T-cell (primary cell): ENCODE measurements around the gene PLA2G3. TPM values are rescaled to one million over a fixed set of nuclear protein-coding genes. Genes with fewer than 3 reads are reported as not detected.
A peak's percentile ranks its signal among the peaks of the same experiment; 100 is the strongest.

Source experiments
- ATAC-seq, 4 experiments: fragments of 200-7000 bp in 3 of 4; fragments of 150-1000 bp in 1 of 4; cut with Tn5 transposase; replicated peaks in 1 of 4; 1 replicate in 3 of 4; 2 replicates in 1 of 4; pipeline ENCODE4 v1.10.0; 2021; ENCODE audit warnings: moderate library complexity in 3 of 4, mild to moderate bottlenecking in 2 of 4, moderate number of reproducible peaks in 1 of 4
- CTCF ChIA-PET, 2 donors: fragments of 300-600 bp; sonication (Branson Sonifier 250); formaldehyde crosslinking; loops; one replicate each; lab custom pipeline; 2022; ENCODE audit warnings: antibody characterized with exemption in 2 of 2; lab: Charles Lee
- POLR2A ChIA-PET, 2 donors: fragments of 300-600 bp; sonication (Branson Sonifier 250); formaldehyde crosslinking; loops; one replicate each; lab custom pipeline; 2022; ENCODE audit warnings: antibody characterized with exemption in 2 of 2; lab: Charles Lee
- DNase-seq, 35 experiments: peaks; one replicate each; pipeline versions ENCODE4 v3.0.0 to v3.0.0-alpha.2; 2013 to 2023
- H3K27ac ChIP-seq: one replicate; pipeline ENCODE4 v1.5.1; 2013; ENCODE audit warnings: low read length
- H3K27me3 ChIP-seq, 2 experiments: replicated peaks in 1 of 2; 1 replicate in 1 of 2; 2 replicates in 1 of 2; pipeline versions ENCODE4 v1.6.1 to v1.7.0; 2013; ENCODE audit warnings: low read length in 1 of 2, mixed read lengths in 1 of 2; ENCODE audit not compliant: control insufficient read depth in 2 of 2, insufficient read depth in 2 of 2; ENCODE audit errors: extremely low read depth in 1 of 2
- H3K36me3 ChIP-seq, 2 donors: 1 replicate in 1 of 2; 2 replicates in 1 of 2; pipeline versions ENCODE4 v1.6.1 to v1.7.0; 2013; ENCODE audit warnings: low read length in 1 of 2; ENCODE audit not compliant: control insufficient read depth in 2 of 2, insufficient read depth in 1 of 2; ENCODE audit errors: extremely low read depth in 1 of 2
- H3K4me1 ChIP-seq, 2 experiments: 1 replicate in 1 of 2; 2 replicates in 1 of 2; pipeline versions ENCODE4 v1.6.1 to v1.7.0; 2013; ENCODE audit warnings: low read length in 2 of 2, mixed read lengths in 1 of 2; ENCODE audit not compliant: insufficient read depth in 2 of 2, control insufficient read depth in 1 of 2; ENCODE audit errors: extremely low read depth in 1 of 2
- H3K4me3 ChIP-seq, 2 donors: 1 replicate in 1 of 2; 2 replicates in 1 of 2; pipeline versions ENCODE4 v1.5.1 to v1.7.0; 2013; ENCODE audit warnings: mild to moderate bottlenecking in 2 of 2, low read length in 1 of 2, moderate library complexity in 1 of 2; ENCODE audit not compliant: control insufficient read depth in 1 of 2; ENCODE audit errors: extremely low read depth in 1 of 2
- H3K9me3 ChIP-seq: 2 replicates; pipeline ENCODE4 v1.7.0; 2013
- H3K27ac Mint-ChIP-seq, 2 donors: one replicate each; pipeline ENCODE4 v1.8.0; 2020 to 2021; ENCODE audit warnings: mild to moderate bottlenecking in 2 of 2, mixed read lengths in 2 of 2
- H3K27me3 Mint-ChIP-seq, 2 donors: one replicate each; pipeline ENCODE4 v1.8.0; 2021 to 2022; ENCODE audit warnings: mixed read lengths in 2 of 2
- H3K36me3 Mint-ChIP-seq: one replicate; pipeline ENCODE4 v1.8.0; 2021; ENCODE audit warnings: mixed read lengths
- H3K4me1 Mint-ChIP-seq, 3 donors: one replicate each; pipeline ENCODE4 v1.8.0; 2020 to 2022; ENCODE audit warnings: mixed read lengths in 3 of 3, mild to moderate bottlenecking in 1 of 3
- H3K4me3 Mint-ChIP-seq, 3 donors: one replicate each; pipeline ENCODE4 v1.8.0; 2020 to 2022; ENCODE audit warnings: mild to moderate bottlenecking in 3 of 3, mixed read lengths in 3 of 3, moderate library complexity in 3 of 3
- H3K9me3 Mint-ChIP-seq, 3 donors: one replicate each; pipeline ENCODE4 v1.8.0; 2020 to 2022; ENCODE audit warnings: mixed read lengths in 3 of 3
- WGBS: methylation state at CpG from one replicate; pipeline ENCODE4 v1.1.5; 2013; ENCODE audit warnings: missing lambda C conversion rate; ENCODE audit not compliant: insufficient coverage; 5-methylcytosine and 5-hydroxymethylcytosine counted together
- total RNA-seq, 35 experiments: library from RNA in 6 of 35; stranded (reverse) in 6 of 35; fragments of 120-200 nt in 1 of 35; gene quantifications; one replicate each; pipeline versions ENCODE4 v1.2.1 to v1.2.4 and lab custom pipeline; 2013 to 2026

PLA2G3 gene, protein sequence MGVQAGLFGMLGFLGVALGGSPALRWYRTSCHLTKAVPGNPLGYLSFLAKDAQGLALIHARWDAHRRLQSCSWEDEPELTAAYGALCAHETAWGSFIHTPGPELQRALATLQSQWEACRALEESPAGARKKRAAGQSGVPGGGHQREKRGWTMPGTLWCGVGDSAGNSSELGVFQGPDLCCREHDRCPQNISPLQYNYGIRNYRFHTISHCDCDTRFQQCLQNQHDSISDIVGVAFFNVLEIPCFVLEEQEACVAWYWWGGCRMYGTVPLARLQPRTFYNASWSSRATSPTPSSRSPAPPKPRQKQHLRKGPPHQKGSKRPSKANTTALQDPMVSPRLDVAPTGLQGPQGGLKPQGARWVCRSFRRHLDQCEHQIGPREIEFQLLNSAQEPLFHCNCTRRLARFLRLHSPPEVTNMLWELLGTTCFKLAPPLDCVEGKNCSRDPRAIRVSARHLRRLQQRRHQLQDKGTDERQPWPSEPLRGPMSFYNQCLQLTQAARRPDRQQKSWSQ
- not detected for total RNA-seq
- total RNA-seq (2013) = not detected
- total RNA-seq (lab: John Stamatoyannopoulos, UW) = 0 to 0.06 (median 0) reads per million in 29 experiments

DNA sequence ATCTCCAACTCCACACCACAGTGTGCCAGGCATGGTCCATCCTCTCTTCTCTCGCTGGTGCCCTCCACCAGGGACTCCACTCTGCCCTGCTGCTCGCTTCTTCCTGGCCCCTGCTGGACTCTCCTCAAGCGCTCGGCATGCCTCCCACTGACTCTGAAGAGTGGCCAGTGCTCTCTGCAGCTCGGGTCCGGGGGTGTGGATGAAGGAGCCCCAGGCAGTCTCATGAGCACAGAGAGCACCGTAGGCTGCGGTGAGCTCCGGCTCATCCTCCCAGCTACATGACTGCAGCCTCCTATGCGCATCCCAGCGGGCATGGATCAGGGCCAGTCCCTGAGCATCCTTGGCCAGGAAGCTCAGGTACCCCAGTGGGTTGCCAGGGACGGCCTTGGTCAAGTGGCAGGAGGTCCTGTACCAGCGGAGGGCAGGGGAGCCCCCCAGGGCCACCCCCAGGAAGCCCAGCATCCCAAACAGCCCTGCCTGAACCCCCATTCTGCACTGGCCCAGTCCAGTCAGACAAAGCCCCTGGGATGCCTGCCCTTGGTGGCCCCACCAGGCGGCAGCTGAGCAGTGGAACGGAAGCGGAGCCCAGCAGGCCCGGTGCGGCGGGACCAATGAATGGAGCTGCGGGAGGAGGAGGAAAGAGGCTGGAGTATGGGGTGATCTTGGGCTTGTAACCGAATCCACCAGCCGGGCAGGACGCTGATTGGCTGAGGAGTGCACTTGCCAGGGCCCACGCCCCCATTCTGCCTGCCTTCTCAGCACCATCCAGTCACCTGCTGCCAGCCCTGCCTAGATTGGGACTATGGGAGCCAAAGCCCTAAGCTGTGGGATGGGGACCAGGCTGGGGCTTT is at the start of gene PLA2G3:
Gene PLA2G3 (minus strand): TSS at position 643 of the 851 bp plus-strand sequence. CDS start 154 bp downstream, at position 489.
- no peak for DNase-seq
- ChIA-PET CTCF (no interaction called here), POLR2A (no interaction called here)
- Histone ChIP-seq H3K27ac (no peak within 1 kb of the TSS), H3K4me3 (no peak within 1 kb of the TSS), H3K36me3 (no peaks in the 10 kb centered on the region), H3K27me3 (peaks cover 0 to 24% of the 10 kb centered on the region in 2 experiments), H3K9me3 (no peaks in the 10 kb centered on the region), H3K4me1 (no peaks in the 10 kb centered on the region)
- H3K9me3 Mint-ChIP-seq = peaks cover 0 to 7% (median 2%) of the 10 kb centered on the region in 3 donors
- H3K4me3 Mint-ChIP-seq = no peak within 1 kb of the TSS
- H3K27me3 Mint-ChIP-seq = peaks cover 4 to 8% of the 10 kb centered on the region in 2 donors
- 73% methylated on average over 24 of the region's 24 CpGs for WGBS
- no peaks in the 10 kb centered on the region for H3K36me3 Mint-ChIP-seq
- H3K4me1 Mint-ChIP-seq = no peaks in the 10 kb centered on the region
- no peak for ATAC-seq
- H3K27ac Mint-ChIP-seq = no peak within 1 kb of the TSS

DNA sequence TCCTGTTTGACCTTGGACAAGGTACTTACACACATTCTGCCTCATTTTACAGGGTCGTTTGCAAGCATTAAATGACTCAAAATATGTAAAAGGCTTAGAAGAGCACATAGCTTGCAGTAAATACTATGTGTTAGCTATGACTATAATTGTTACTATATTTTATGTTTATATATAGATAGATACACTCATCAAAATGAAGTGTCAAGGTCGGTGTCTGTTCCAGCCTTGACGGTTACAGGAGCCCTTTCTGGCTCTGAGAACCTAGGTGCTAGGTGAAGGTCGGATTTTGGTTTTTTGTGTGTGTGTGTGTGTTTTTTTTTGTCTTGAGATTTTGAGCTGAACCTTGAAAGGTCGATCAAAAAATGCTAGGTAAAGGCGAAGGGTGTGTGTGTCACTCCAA is 47.3 kb upstream of the PLA2G3 start:
- Mint-ChIP-seq H3K27me3 (no peaks in the 10 kb centered on the region), H3K36me3 (peaks cover 24% of the 10 kb centered on the region), H3K4me1 (no peaks in the 10 kb centered on the region), H3K9me3 (no peaks in the 10 kb centered on the region), H3K4me3 (no peak overlapping the region), H3K27ac (no peak overlapping the region)
- H3K9me3 ChIP-seq = no peaks in the 10 kb centered on the region
- H3K4me3 ChIP-seq = no peak overlapping the region
- ChIA-PET POLR2A (no interaction called here), CTCF (interaction anchor here in 1 of 2 donors (0.5 kb wide), 1 partner anchor 11 kb away, joined by 3 read pairs; no protein-coding TSS in a partner anchor)
- H3K36me3 ChIP-seq = peaks cover 0 to 41% of the 10 kb centered on the region in 2 donors
- H3K27me3 ChIP-seq = no peaks in the 10 kb centered on the region
- no peaks in the 10 kb centered on the region for H3K4me1 ChIP-seq
- H3K27ac ChIP-seq = no peak overlapping the region
- ATAC-seq (no peak), DNase-seq (no peak)
- WGBS = 100% methylated on average over 3 of the region's 6 CpGs

DNA sequence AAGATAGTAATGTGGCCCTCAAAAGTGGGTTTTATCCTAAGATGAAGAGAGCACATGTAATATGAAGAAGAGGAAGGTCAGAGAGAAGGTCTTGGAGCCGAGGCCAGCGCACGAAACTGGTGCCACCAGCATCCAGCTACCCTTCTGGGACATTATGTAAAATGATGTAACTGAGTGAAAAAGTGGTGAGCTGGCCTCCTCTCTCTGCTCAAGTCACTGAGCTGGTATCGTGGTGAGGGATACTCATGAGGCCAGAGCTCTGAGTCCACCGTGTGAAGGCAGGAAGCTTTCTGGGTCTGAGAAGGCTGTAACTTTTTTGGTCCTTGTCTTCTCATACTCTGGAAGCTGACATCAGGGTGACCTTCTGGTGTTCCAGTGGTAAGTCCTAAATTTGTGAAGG is 44.7 kb upstream of the PLA2G3 start:
- CTCF ChIA-PET = interaction anchor here in 1 of 2 donors (0.7 kb wide), 1 partner anchor 54 kb away, joined by 3 read pairs; no protein-coding TSS in a partner anchor
- H3K4me1 Mint-ChIP-seq = no peaks in the 10 kb centered on the region
- no peak overlapping the region for H3K4me3 ChIP-seq

DNA sequence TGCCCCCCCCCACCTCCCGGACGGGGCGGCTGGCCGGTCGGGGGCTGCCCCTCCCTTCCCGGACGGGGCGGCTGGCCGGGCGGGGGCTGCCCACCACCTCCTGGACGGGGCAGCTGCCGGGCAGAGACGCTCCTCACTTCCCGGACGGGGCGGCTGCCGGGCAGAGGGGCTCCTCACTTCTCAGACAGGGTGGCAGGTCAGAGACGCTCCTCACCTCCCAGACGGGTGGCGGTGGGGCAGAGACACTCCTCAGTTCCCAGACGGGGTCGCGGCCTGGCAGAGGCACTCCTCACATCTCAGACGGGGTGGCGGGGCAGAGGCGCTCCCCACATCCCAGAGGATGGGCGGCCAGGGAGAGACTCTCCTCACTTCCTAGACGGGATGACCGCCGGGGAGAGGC is 43.7 kb upstream of the PLA2G3 start:
- no peaks in the 10 kb centered on the region for H3K27me3 ChIP-seq
- 97% methylated on average over 10 of the region's 30 CpGs for WGBS
- H3K4me3 ChIP-seq = no peak overlapping the region
- peaks cover 0 to 3% (median 3%) of the 10 kb centered on the region in 3 donors for H3K4me1 Mint-ChIP-seq
- H3K9me3 ChIP-seq = no peaks in the 10 kb centered on the region
- no peaks in the 10 kb centered on the region for H3K27me3 Mint-ChIP-seq
- no peak overlapping the region for H3K4me3 Mint-ChIP-seq
- no peak overlapping the region for H3K27ac Mint-ChIP-seq
- peaks cover 21% of the 10 kb centered on the region for H3K36me3 Mint-ChIP-seq
- peaks cover 7 to 26% of the 10 kb centered on the region in 2 donors for H3K36me3 ChIP-seq
- no peak for ATAC-seq
- no peak for DNase-seq
- ChIA-PET CTCF (no interaction called here), POLR2A (no interaction called here)
- peaks cover 0 to 2% (median 0%) of the 10 kb centered on the region in 3 donors for H3K9me3 Mint-ChIP-seq
- no peak overlapping the region for H3K27ac ChIP-seq
- no peaks in the 10 kb centered on the region for H3K4me1 ChIP-seq

More for the DNA sequence above, 44.7 kb upstream of the PLA2G3 start:
- no peaks in the 10 kb centered on the region for H3K9me3 ChIP-seq
- H3K9me3 Mint-ChIP-seq = peaks cover 0 to 2% (median 0%) of the 10 kb centered on the region in 3 donors
- no peaks in the 10 kb centered on the region for H3K27me3 ChIP-seq
- no peak overlapping the region for H3K27ac ChIP-seq
- no peaks in the 10 kb centered on the region for H3K27me3 Mint-ChIP-seq
- H3K4me3 Mint-ChIP-seq = no peak overlapping the region
- 100% methylated on average over 4 of the region's 5 CpGs for WGBS
- peaks cover 3 to 24% of the 10 kb centered on the region in 2 donors for H3K36me3 ChIP-seq
- POLR2A ChIA-PET = no interaction called here
- ATAC-seq = no peak
- H3K27ac Mint-ChIP-seq = no peak overlapping the region
- no peak for DNase-seq
- no peaks in the 10 kb centered on the region for H3K4me1 ChIP-seq
- peaks cover 20% of the 10 kb centered on the region for H3K36me3 Mint-ChIP-seq

DNA sequence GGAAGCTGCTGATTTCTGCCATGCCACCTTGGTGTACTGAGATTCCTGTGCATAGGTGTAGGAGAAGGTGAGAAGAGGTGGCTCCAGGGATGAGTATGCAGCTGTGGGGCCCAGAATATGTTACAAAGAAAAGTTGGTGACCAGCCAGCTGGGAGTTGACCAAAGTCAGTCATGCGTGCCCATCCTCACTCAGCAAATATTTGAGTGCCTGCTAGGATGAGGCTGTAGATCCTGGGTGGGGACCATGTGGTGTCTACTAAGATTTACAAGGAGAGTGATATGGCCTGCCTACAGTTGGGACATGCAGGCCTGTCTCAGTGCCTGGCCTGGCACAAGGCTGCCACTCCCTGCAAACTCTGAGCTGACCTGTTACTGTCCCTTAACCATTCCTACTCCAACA is 39.0 kb upstream of the PLA2G3 start:
- Histone ChIP-seq H3K27me3 (no peaks in the 10 kb centered on the region), H3K9me3 (no peaks in the 10 kb centered on the region), H3K36me3 (peaks cover 7 to 25% of the 10 kb centered on the region in 2 donors), H3K27ac (no peak overlapping the region), H3K4me3 (no peak overlapping the region), H3K4me1 (no peaks in the 10 kb centered on the region)
- Mint-ChIP-seq H3K27ac (peak overlapping the region in 1 of 2 donors; percentile 34), H3K27me3 (no peaks in the 10 kb centered on the region), H3K36me3 (peaks cover 24% of the 10 kb centered on the region), H3K9me3 (peaks cover 0 to 2% (median 0%) of the 10 kb centered on the region in 3 donors), H3K4me1 (peaks cover 15 to 23% (median 18%) of the 10 kb centered on the region in 3 donors), H3K4me3 (no peak overlapping the region)
- ATAC-seq (no peak), DNase-seq (no peak)
- ChIA-PET POLR2A (no interaction called here), CTCF (no interaction called here)
- no CpG with 5 or more reads among the region's 1 CpG for WGBS

DNA sequence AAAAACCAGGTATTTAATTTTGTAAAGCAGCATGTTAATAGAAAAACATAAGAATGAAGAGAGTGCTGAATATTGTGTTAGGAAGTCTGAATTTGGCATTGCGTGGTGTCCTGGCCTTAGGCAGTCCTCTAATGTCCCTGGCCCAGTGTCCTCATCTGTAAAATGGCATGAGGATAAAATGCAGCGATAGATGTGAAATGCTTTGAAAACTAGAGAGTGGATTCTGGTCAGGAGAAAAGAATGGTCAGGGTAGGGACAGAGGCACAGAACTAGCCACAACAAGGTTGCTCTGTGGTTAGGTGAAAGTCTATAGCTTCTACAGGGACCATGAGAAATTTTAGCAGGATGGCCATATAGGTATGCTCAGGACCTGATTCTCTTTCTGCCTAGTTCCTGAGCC is 38.6 kb upstream of the PLA2G3 start:
- no peaks in the 10 kb centered on the region for H3K4me1 ChIP-seq
- no peak overlapping the region for H3K4me3 ChIP-seq
- H3K27ac ChIP-seq = no peak overlapping the region
- H3K9me3 ChIP-seq = no peaks in the 10 kb centered on the region
- ChIA-PET CTCF (no interaction called here), POLR2A (no interaction called here)
- Mint-ChIP-seq H3K27ac (no peak overlapping the region), H3K27me3 (no peaks in the 10 kb centered on the region), H3K4me1 (peaks cover 16 to 25% (median 18%) of the 10 kb centered on the region in 3 donors), H3K36me3 (peaks cover 24% of the 10 kb centered on the region), H3K9me3 (peaks cover 0 to 2% (median 0%) of the 10 kb centered on the region in 3 donors), H3K4me3 (no peak overlapping the region)
- H3K27me3 ChIP-seq = no peaks in the 10 kb centered on the region
- no peak for DNase-seq
- WGBS = 96% methylated on average over 2 of the region's 2 CpGs
- H3K36me3 ChIP-seq = peaks cover 7 to 25% of the 10 kb centered on the region in 2 donors
- no peak for ATAC-seq
